Left ventricle myocardium inferior (tissue), 1 donor: ENCODE measurements around the gene GRID1. TPM values are rescaled to one million over a fixed set of nuclear protein-coding genes. Genes with fewer than 3 reads are reported as not detected.

ENCODE experiments used
- DNase-seq: peaks from one replicate; pipeline ENCODE4 v3.0.0-alpha.2; 2020
- H3K27ac ChIP-seq: fragments of 200-600 bp; replicated peaks from 2 replicates; pipeline ENCODE4 v1.8.0; 2021
- H3K27me3 ChIP-seq: fragments of 200-600 bp; 2 replicates; pipeline ENCODE4 v1.8.0; 2021; ENCODE audit warnings: low read depth
- H3K36me3 ChIP-seq: fragments of 200-600 bp; 2 replicates; pipeline ENCODE4 v1.8.0; 2021
- H3K4me1 ChIP-seq: fragments of 200-600 bp; 2 replicates; pipeline ENCODE4 v1.8.0; 2021
- H3K4me3 ChIP-seq: fragments of 200-600 bp; 2 replicates; pipeline ENCODE4 v1.8.0; 2021; ENCODE audit warnings: mild to moderate bottlenecking, moderate library complexity
- H3K9me3 ChIP-seq: fragments of 200-600 bp; replicated peaks from 2 replicates; pipeline ENCODE4 v1.8.0; 2021
- CTCF ChIP-seq: fragments of 200-600 bp; IDR thresholded peaks from 2 replicates; pipeline ENCODE4 v1.8.0; 2021; ENCODE audit warnings: antibody characterized with exemption, mild to moderate bottlenecking, borderline replicate concordance
- intact Hi-C: fragments of 100-400 bp; cut with micrococcal nuclease; formaldehyde crosslinking; loops from one replicate; pipeline ENCODE4 v1.11.0; 2022
- total RNA-seq: library from RNA; stranded (reverse); fragmentation: NEBNext Ultra II Directional; extraction: Animal tissue kit (Norgen Biotek cat#: 25700); gene quantifications from one replicate; pipeline ENCODE4 v1.2.1, GENCODE V29; 2021
- donor health status: DM: no; HTN: yes; CAD: no; lungs with severe emphysema.

The GRID1 gene
- total RNA-seq, 1 donor from 2014 or later = 1.6 TPM

- Histone ChIP-seq H3K27me3 (no peaks in the 10 kb centered on the region), H3K36me3 (no peaks in the 10 kb centered on the region), H3K4me3 (no peak overlapping the region), H3K9me3 (no peaks in the 10 kb centered on the region), H3K27ac (no peak overlapping the region), H3K4me1 (no peaks in the 10 kb centered on the region)
- no peak for DNase-seq
- intact Hi-C loops = no loop called here
- TF ChIP-seq CTCF = no peak
Observed at GRCh38 chr10:85641479-85642009, 725.1 kb downstream of the GRID1 start.

- intact Hi-C loops = no loop called here
- no peaks in the 10 kb centered on the region for H3K27me3 ChIP-seq
- no peak for DNase-seq
Observed at GRCh38 chr10:85638797-85639196, 727.8 kb downstream of the GRID1 start.

GRCh38 chr10:85635650-85636049 lies 730.9 kb downstream of the GRID1 start:
- Histone ChIP-seq H3K27ac (no peak overlapping the region), H3K4me3 (no peak overlapping the region), H3K4me1 (no peaks in the 10 kb centered on the region), H3K9me3 (no peaks in the 10 kb centered on the region), H3K36me3 (no peaks in the 10 kb centered on the region), H3K27me3 (no peaks in the 10 kb centered on the region)
- TF ChIP-seq CTCF = no peak
- no peak for DNase-seq
- intact Hi-C loops = no loop called here

More at GRCh38 chr10:85638797-85639196, 727.8 kb downstream of the GRID1 start:
- Histone ChIP-seq H3K4me3 (no peak overlapping the region), H3K4me1 (no peaks in the 10 kb centered on the region), H3K27ac (no peak overlapping the region), H3K36me3 (no peaks in the 10 kb centered on the region), H3K9me3 (no peaks in the 10 kb centered on the region)
- TF ChIP-seq CTCF = no peak

- Histone ChIP-seq H3K4me3 (no peak overlapping the region), H3K27me3 (no peaks in the 10 kb centered on the region), H3K4me1 (no peaks in the 10 kb centered on the region), H3K27ac (no peak overlapping the region), H3K9me3 (no peaks in the 10 kb centered on the region), H3K36me3 (no peaks in the 10 kb centered on the region)
- no peak for TF ChIP-seq CTCF
- intact Hi-C loops = no loop called here
- DNase-seq = no peak
Observed at GRCh38 chr10:85624511-85624910, 742.1 kb downstream of the GRID1 start.

GRCh38 chr10:85623758-85624157 lies 742.8 kb downstream of the GRID1 start:
- TF ChIP-seq CTCF = no peak
- Histone ChIP-seq H3K4me3 (no peak overlapping the region), H3K27me3 (no peaks in the 10 kb centered on the region), H3K36me3 (no peaks in the 10 kb centered on the region), H3K9me3 (no peaks in the 10 kb centered on the region), H3K4me1 (no peaks in the 10 kb centered on the region), H3K27ac (no peak overlapping the region)
- intact Hi-C loops = no loop called here
- DNase-seq = no peak
